SK-N-MC (cell line): ENCODE data around the gene MOV10.

Source experiments
- EZH2 ChIP-seq: fragments of 200-600 bp; sonication (generic); IDR thresholded peaks from one replicate; pipeline ENCODE4 v1.6.1; 2017; ENCODE audit warnings: antibody characterized with exemption
- FOXP2 ChIP-seq: optimal IDR thresholded peaks from 2 replicates; pipeline ENCODE3; 2011; ENCODE audit warnings: mild to moderate bottlenecking, moderate library complexity; ENCODE audit not compliant: insufficient read depth; ENCODE audit errors: extremely low read length, control extremely low read depth
- POLR2AphosphoS5 ChIP-seq: IDR thresholded peaks from 2 replicates; pipeline ENCODE4 v1.6.1; 2012; ENCODE audit warnings: mild to moderate bottlenecking, low read depth, low read length, borderline replicate concordance

- no peak for TF ChIP-seq EZH2
- TF ChIP-seq POLR2AphosphoS5 = peak; percentile 49
- TF ChIP-seq FOXP2 = no peak
Measured at GRCh38 chr1:112704934-112705627, 30.6 kb downstream of the MOV10 start.
